G401.6 (cell line): ENCODE results near the gene ADGRG2.

Experiments
- FAIRE-seq: peaks from 2 replicates; lab custom pipeline; 2012; peaks lifted over from hg19 to GRCh38; lab: Jason Lieb, UNC

The ADGRG2 gene, protein sequence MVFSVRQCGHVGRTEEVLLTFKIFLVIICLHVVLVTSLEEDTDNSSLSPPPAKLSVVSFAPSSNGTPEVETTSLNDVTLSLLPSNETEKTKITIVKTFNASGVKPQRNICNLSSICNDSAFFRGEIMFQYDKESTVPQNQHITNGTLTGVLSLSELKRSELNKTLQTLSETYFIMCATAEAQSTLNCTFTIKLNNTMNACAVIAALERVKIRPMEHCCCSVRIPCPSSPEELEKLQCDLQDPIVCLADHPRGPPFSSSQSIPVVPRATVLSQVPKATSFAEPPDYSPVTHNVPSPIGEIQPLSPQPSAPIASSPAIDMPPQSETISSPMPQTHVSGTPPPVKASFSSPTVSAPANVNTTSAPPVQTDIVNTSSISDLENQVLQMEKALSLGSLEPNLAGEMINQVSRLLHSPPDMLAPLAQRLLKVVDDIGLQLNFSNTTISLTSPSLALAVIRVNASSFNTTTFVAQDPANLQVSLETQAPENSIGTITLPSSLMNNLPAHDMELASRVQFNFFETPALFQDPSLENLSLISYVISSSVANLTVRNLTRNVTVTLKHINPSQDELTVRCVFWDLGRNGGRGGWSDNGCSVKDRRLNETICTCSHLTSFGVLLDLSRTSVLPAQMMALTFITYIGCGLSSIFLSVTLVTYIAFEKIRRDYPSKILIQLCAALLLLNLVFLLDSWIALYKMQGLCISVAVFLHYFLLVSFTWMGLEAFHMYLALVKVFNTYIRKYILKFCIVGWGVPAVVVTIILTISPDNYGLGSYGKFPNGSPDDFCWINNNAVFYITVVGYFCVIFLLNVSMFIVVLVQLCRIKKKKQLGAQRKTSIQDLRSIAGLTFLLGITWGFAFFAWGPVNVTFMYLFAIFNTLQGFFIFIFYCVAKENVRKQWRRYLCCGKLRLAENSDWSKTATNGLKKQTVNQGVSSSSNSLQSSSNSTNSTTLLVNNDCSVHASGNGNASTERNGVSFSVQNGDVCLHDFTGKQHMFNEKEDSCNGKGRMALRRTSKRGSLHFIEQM

DNA sequence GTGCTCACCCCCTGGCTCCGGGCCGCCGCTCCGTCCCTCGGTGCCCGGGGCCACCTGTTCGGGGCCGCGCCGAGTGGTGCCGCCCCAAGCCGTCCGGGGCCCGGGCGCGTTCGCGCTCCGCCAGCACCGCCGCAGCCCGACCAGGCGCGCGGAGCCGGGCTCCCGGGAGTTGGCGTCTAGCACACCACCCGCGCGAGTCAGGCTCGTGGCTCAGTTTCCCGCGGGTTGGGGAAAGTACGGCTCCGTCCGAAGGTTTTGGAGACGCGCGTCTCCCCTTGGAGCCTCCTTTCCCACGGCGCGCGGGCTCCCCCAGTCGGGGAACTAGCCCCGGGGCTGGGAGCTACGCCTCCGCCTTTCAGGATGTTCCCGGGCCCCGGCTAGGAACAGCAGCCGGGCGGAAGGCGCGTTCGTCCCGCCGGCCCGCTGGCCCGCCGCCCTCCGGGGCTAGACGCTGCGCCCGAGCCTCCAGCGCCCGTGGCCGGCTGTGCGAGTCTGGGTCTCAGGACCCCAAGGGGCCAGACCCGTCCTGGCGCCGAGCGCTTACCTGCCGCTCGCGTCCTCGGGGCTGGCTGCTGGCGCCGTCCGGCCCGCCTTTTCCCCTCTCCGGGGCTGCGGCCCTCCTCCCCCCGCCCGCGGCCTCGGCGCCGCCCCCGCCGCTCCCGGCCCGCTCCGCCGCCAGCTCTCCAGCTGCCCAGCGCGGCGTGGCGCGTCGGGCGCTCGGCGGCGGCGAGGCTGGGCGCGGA lies at the start of gene ADGRG2:
Gene ADGRG2, minus strand, starts transcription at position 571 of the 743 bp plus-strand sequence. CDS start 53,634 bp downstream, outside the sequence.
- no peak for FAIRE-seq

DNA sequence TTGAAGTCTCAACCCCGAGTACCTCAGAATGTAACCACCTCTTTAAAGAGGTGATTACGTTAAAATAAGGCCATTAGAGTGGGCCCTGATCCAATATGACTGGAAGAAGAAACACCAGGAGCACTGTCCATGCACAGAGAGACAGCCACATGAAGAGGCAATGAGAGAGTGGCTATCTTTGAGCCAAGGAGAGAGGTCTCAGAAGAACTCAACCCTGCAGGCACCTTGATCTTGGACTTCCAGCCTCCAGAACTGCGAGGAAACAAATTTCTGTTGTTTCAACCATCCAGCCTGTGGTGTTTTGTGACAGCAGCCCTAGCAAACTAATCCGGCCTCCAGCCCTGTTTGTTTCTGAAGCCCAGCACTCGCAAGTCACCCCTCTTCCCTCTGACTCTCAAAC lies 46.3 kb upstream of the ADGRG2 start:
- FAIRE-seq, result no peak

DNA sequence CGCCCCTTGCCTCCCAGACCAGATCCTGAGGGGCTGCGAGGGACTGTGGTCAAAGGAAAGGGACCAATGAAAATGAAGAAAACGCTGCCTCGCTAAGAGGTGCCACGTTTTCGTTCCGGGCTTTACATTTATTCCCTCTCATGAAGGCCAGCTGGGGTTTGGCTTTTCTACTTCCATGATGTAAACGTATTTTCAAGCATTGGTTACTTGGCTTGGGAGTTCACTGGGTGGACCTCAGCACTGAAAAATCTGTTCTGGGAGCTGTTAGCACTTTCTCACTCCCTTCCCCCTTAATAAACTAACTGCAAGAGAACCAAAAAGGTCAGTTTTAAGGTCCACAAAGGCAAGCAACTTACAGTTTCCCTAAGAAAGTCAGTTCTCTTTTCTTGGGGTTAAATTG lies 40.6 kb upstream of the ADGRG2 start:
- FAIRE-seq, result no peak

DNA sequence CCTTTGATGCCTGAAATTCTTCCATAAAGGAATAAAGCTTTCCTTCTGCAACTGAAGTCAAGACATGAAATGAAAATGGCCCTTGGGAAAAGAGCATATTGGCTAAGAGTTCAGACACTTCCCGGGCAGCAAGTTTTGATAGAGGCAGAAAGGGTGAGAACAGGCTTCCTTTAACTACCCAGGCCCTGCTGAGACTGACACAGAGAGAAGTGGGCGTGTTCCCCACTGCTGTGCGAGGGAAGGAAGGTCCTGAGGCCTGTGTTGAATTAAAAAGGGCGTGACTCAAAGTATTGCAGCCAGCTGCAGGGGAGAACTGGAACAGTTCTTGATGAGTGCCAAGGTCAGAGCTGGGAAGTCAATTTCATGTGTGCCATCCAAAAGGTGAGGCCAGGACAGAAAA lies 33.9 kb upstream of the ADGRG2 start:
- FAIRE-seq, result no peak

DNA sequence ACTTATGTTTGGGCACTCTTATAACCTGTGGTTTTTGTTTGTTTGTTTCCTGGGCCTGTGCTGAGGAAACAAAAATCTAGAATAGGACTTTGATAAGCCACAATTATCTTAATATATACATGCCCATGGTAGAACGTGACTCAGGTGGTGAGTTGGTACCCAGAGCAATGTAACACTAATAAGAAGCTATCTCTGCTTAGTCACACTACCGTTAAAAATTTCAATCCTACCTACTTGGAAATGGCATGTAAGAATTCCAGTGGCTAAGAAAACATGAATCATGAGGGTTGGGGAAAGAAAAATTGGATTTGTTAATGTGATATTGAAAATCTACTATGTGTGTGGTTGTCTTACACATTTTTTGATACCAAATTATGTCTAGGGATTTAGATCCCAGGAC lies 30.5 kb upstream of the ADGRG2 start:
- no peak for FAIRE-seq

DNA sequence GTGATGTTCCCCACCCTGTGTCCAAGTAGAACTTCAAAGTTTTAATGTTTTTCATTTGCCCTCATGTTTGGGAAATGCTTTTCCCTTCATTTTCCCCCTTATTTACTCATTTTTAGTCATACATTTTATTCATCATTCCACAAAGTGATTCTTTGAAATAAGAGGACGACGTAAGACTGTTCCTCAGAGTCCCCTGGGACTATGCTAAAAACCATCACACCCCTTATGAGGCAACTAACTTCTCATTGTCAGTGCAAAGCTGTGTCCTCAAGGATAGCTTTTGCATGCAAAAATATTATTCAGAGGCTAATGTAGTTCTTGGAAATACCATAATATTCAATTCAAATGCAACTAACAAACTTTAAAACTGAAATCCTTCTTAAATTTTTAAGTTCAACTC lies 14.8 kb upstream of the ADGRG2 start:
- FAIRE-seq, result no peak

DNA sequence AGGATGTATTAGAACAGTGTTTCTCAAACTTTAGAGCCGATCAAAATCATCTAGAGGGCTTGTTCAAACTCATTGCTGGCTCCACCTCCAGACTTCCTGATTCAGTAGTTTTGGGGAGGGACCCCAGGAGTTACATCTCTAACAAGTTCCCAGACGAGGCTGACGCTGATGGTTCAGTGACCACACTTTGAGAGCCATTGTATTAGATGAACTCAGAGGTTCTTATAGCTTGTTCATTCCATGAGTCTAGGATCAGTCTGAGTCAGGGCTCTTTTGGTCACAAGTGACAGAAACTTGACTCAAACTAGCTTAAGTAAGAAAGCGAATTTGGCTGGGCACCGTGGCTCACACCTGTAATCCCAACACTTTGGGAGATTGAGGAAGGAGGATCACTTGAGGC lies 11.5 kb upstream of the ADGRG2 start:
- no peak for FAIRE-seq

DNA sequence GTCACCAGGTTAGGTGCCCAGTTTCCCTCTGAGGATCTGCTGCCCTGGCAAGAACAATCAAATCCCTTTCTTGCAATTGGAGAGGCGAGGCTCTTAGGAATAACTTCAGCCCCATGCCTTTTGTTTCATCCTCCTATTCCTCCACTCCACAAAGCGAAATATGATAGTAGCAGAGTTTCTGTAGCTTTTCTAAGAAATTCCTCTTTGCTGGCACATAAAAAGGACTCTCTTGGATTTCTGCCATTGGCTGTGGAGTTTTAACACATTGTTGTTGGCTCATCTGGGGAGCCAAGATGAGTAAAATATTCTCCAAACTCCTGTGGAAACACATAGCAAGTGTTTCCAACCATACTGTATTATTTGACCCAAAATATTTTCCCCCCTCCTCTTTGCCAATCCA lies 11.0 kb upstream of the ADGRG2 start:
- no peak for FAIRE-seq

DNA sequence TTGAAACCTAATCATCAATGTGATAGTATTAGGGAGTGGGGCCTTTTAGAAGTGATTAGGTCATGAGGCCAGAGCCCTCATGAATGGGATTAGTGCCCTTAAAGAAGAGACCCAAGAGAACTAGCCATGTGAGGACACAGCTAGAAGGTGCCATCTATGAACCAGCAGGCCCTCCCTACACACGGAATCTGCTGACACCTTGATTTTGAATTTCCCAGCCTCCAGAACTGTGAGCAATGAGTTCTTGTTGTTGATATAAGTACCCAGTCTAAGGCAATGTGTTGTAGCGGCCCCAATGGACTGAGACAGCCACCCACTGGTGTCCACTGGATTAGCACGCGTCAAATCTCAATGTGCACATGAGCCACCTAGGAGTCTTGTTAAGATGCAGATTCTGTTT lies 8.4 kb upstream of the ADGRG2 start:
- FAIRE-seq, result no peak

DNA sequence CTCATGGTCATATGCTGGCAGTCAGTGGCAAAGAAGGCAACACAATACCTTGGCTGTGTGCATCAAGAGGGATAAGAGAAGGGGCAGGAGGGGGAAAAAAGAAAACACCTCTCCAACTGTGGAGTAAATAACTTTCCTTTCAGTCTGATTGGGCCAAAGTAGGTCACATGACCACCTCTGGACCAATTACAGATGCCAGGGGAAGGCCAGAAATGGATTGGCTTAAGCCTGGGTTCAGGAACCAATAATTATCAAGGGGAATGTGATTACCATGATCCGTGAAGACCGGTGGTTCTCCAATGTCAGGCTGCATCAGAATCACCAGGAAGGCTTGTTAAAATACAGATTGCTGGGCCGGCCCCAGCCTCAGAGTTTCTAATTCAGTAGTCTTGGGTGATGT lies 7.4 kb upstream of the ADGRG2 start:
- FAIRE-seq, result no peak

DNA sequence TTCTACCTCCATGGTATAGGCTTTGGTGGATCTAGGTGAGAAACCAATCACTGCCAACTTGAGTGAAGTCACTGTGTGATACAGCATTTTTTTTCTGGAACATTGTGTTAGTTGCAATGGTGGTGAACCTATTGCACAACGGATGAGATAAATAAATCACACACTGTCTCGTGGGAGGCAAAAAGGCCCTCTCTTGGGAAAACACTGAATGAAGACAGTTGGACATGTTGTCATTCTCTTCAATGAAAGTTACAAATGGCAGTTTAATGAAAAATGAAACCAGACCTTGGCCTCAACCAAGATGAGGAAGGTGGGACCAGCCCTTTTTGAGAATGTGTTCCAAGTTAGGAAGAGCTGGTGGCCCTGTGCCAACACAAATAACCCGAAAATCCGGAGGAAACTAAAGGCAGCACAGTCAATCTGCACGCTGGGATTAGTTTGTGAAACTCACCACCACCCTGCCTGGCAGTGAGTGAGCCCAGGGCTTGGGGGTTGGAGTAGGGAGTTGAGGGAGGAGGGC lies 5.4 kb upstream of the ADGRG2 start:
- FAIRE-seq, result no peak

DNA sequence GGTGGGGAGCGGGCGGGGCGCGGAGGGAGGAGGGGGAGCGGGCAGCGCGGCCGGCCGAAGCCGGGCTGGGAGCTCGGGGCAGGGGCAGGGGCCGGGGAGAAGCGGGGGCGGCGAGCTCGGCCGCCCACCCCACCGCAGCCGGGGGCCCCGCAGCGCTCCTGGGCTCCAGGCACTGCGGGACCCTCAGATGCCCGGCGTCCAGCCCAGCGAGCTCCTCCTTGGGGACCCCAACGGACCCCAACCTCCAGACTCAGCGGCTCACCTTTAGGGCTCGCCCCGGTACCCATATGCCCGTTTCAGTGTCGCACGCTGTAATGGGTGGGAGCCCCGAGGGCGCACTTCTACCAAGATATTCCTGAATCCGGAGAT lies 357 bp upstream of the ADGRG2 start:
- FAIRE-seq, result no peak

DNA sequence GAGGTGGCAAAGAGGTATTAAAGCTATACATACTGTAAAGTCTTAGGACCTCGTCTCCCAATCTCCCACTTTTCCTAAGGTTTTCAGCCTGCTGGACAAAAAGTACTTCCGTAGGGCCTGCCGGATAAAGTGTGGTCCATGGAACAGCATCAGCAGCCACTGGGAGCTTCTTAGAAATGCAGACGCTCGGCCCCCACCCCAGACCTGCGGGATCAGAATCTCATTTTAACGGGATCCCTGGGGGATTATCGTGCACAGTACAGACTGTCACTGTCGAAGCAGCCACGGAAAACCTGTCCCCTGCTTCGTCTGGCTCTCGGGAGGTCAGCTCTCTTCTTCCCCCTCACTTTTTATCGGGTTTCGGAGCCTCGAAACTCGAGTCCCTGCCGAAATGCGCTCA lies 802 bp downstream of the ADGRG2 start:
- no peak for FAIRE-seq

DNA sequence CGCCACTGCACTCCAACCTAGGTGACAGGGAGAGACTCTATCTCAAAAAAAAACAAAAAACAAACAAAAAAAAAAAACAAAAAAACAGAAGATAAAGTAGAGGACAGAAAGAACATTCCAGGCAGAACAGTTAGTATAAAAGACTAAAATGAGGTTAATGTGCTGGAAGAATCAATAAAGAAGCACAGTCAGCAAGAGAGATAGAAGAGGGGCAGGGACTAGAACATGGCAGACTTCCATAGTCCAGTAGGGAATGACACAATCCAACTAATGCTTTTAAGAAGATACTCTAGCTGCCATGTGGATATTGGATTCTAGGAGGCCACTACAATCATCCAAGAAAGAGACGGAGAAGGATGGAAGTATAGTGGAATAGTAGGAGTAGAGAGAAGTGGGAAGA lies 11.6 kb downstream of the ADGRG2 start:
- FAIRE-seq, result no peak

DNA sequence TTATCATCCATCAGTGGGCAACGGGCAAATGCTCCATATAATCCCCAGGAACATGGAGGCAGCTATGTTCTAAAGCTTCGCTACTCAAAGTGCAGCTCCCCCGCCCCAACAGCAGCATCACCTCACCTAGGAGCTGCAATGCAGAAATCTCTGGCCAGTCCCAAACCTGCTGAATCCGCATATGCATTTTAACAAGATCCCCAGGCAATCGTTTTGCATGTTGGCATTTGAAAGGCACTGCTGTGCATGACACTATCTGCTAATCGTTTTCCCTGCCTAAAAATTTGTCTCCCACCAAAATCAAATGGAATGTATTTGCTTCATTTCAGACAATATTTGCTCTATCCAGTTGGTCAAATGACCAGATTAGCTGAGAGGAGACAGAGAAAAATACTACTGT lies 15.2 kb downstream of the ADGRG2 start:
- FAIRE-seq, result no peak

DNA sequence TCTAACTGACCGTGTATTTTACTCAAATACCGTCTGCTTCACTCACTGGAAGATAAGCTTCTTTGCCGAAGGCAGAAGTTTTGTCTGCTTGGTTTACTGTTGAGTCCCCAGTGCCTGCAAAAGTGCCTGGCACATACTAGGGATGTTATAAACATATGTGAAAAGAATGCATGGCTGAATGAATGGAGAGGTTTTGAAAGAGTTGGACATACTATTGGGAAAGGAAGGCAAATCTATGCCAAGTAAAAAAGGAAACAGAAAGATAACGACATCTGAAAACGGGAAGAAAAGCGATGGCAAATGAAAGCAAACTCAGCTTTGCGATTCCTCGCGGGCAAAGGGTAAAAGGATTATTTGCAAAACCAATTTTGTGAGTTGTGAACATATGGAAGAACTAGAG lies 21.7 kb downstream of the ADGRG2 start:
- no peak for FAIRE-seq

DNA sequence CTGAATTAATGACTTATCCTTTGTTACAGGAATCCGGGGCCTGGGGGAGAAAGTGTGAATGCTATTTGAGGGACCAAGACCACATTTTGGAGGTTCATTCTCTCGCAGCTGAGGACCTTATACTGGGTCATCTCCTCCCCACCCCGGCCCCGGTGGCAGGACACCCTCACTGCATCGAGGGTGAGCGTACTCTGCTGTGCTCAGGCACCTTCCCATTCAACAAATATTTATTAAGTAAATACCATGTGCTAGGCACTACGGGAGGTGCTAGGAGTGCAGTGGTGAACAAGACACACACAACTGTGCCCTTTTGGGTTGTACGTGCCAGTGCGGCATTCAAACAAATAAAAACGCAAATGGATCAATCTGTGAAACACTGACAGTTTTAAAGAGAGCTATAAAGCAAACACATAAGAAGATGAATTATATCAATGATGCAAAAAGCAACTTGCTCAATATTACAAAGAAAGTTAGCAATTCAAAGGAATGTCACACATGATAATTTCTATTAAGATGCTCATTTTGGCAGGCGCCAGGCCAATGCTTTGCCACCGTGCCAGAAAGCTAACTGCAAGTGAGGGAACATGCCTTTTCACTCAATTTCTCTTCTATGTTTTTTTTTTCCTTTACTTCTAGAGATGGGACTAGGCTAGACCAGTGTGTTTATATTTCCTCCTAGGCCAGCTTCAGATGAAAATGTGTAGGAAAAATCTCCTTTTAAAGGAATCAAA lies 24.6 kb downstream of the ADGRG2 start:
- FAIRE-seq, result no peak

DNA sequence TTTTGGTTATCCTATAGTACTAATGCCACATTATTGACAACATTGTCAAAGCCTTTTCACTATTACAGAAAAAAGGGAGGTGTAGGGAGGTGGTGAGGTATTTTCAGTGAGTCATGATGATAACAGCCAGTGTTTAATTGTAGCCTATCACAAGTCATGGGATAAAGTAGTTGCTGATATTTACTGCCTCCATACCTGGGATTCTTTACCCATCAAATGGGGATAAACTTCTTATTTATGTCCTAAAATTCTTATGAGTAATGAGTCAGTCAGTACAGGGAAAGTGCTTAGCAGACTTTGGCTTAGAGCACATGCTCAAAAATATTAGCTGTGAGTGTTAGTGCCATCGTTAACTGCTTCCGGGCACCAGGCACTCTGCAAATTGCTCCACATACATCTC lies 25.7 kb downstream of the ADGRG2 start:
- FAIRE-seq, result no peak

DNA sequence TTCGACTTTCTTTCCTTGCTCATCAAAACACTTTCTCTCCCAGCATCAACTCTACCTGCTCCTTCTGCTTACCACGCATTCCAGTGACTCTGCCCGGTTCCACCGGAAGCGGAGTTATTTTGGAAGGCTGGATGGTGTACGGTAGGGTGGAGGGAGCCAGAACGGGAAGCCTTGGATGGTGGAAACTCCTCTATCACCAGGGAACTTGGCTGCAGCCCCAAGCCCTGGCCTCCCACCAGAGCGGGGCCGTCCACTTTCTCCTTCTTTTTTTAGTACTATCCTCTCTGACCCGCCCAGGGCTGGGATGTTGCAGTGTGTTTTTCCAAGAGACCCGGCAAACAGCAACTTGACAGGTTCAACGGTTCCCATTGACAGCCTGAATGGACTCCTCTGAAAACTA lies 27.6 kb downstream of the ADGRG2 start:
- no peak for FAIRE-seq

DNA sequence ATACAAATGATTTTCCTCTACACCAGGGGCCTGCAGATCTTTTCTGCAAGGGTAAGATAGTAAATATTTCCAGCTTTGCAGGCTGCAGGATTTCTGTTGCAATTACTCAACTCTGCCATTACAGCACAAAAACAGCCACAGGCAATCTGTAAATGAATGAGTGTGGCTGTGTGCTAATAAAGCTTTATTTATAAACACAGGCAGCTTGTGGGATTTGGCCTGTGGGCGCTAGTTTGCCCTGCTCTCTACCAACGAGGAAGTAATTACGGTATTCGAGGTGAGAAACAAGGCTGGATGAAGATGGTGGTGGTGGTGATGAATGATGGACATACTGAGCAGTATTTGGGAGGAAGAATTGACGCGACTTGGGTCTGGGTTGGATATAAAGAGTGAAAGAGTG lies 30.7 kb downstream of the ADGRG2 start:
- no peak for FAIRE-seq

DNA sequence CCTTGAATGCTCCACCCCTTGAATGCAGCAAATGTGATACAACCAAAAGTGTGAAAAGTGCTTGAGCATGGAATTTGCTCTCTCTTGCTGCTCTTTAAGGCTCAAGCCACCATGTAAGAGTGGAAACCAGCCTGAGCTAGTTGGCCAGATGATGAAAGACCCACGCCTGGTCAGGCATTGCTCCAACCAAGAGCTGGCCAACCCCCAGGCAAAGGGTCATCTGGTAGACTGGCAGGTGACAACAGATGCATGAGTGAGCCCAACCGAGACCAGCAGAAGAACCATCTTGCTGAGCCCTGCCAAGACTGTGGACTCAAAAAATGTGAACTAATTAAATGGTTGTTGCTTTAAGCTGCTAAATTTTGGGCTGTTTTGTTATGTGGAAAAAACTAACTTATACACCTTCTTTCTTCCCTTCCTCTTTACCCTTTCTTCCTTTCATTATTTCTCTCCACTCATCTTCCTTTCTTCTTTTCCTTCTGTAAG lies 32.7 kb downstream of the ADGRG2 start:
- FAIRE-seq, result no peak
